ENCODE results near the gene HPX. TPM values are rescaled to one million over a fixed set of nuclear protein-coding genes. Genes with fewer than 3 reads are reported as not detected.

The HPX gene
- total RNA-seq = 1.4 TPM in 1 of 2 replicates, not detected in the other

GRCh38 chr11:6440906-6441358 is at the start of gene HPX:
Gene HPX (minus strand): TSS chr11:6440987. CDS start chr11:6440963, 24 bp downstream.

DNA sequence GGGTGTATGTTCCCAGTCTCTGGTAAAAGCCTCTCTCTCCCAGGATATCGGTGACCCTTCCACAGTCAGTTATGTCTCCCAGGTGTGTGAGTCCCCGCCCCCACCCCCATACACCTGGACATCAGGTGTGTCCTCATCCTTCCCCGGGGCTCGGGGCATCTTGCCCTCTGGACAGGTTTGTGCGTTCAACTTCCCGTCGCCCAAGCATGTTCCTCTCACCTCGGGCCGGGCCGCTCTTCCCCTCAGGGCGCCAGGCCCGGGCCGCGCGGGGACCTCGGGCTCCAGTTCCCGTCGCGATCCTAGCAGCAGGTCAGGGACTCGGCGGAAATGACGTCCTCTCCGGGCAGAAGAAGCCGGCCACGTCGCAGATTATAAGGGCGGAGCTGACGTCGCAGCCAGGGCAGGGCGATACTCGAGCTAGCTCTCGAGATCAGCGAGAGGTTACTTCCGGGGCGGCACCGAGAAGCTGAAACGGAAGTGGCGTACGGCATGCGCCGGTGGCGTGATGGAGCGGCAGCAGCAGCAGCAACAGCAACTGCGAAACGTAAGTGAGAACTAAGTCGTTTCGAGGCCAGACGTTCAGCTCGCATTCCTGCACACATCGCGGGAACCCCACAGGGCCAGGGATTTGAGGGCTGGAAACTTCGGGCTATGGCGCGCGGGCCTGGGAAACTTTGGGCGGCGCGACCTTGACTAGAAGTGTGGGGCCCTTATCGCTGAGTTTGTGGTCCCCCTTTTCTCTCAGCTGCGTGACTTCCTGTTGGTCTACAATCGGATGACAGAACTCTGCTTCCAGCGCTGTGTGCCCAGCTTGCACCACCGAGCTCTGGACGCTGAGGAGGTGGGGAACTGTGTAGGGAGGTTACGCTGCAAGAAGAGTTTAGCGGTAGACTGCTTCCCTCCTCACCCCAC is 40.5 kb upstream of the HPX start, which contains the start of the genes ARFIP2 and TIMM10B:
TSS of gene ARFIP2 (minus strand) at position 320 of the 912 bp plus-strand sequence. CDS start 910 bp downstream, outside the sequence.
TSS of gene TIMM10B (plus strand) at position 490 of the 912 bp plus-strand sequence. CDS start at position 506, 16 bp downstream.

GRCh38 chr11:6473451-6474412 is 32.9 kb upstream of the HPX start, which contains the start of gene TRIM3:
Gene TRIM3 (minus strand): TSS chr11:6473941. CDS start chr11:6465695, 8,246 bp downstream.

DNA sequence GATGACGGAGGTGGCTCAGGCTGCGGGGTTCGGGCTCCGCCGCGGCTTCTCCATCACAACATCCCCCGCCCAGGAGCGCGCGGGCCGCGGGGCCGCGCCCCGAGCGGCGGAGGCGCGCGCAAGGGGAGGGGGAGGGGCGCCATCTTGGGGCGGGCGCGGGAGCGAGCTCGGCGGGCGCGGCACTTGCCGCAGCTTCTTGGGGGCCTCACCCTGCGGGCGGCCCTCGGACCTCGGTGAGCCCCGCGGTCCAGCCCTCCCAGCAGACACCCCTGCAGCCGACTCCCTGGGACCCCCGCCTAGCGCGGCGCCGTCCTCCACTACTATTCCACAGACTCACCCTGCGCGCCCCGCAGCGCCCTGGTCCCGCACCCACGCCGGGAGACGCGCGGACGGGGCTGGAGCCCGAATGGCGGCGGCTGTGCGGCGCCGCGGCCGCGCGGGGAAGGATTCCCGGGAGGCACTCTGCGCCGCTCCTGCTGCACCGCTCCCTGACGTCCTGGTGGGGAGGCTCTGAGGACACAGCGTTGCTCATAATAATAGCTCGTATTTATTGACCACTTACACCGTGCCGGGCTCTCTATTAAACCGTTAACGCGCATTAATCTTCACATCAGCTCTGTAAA is 21.7 kb downstream of the HPX start, which contains the start of gene APBB1:
TSS of gene APBB1 (minus strand) at position 86 of the 623 bp plus-strand sequence. CDS start 7,747 bp downstream, outside the sequence.

DNA sequence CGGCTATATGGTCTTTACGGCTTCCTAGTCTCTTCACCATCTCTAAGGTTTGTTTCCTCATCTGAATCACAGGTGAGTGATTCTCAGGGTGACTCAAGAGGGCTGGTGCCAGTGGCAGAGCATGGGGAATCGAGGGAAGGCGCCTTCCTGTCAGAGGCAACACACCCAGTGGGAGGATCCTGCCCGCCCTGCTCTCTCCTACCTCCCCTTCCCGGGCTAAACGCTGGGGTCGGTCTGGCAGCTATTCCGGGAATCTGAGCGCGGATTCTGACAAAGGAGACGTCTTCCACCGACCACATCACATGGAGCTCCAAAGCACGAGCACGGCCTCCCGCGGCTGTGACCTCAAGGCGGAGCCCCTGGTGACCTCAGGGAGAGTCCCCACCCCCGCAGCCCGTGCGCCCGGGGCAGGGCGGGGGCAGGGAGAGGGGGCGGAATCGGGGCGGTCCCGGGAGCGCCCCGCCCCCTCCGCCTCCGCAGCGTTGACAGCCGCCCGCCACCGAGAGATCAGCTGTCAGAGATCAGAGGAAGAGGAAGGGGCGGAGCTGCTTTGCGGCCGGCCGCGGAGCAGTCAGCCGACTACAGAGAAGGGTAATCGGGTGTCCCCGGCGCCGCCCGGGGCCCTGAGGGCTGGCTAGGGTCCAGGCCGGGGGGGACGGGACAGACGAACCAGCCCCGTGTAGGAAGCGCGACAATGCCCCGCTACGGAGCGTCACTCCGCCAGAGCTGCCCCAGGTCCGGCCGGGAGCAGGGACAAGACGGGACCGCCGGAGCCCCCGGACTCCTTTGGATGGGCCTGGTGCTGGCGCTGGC is 50.7 kb downstream of the HPX start, which contains the start of gene SMPD1:
TSS of gene SMPD1 (plus strand) at position 570 of the 813 bp plus-strand sequence. CDS start at position 695, 125 bp downstream.

Other genes starting within 250 kb of the HPX start
- not detected in 2 replicates for gene OR52W1, start 241.8 kb downstream of the HPX start, total RNA-seq
- not detected in 2 replicates for gene C11orf42, start 235.4 kb downstream of the HPX start, total RNA-seq
- gene FHIP1B, start 206.4 kb downstream of the HPX start, total RNA-seq = 21.1 and 25.6 TPM in 2 replicates
- gene CNGA4, start 201.9 kb downstream of the HPX start, total RNA-seq = 0.16 TPM in 1 of 2 replicates, not detected in the other
- gene CCKBR, start 181.1 kb downstream of the HPX start, total RNA-seq = not detected in 2 replicates
- 114 and 694 TPM in 2 replicates for gene CAVIN3, start 120.5 kb downstream of the HPX start, total RNA-seq
- 59.0 and 71.1 TPM in 2 replicates for gene SMPD1, start 50.5 kb downstream of the HPX start, total RNA-seq
- gene APBB1, start 21.9 kb downstream of the HPX start, total RNA-seq = 41.0 and 41.1 TPM in 2 replicates
- gene TRIM3, start 33.0 kb upstream of the HPX start, total RNA-seq = 12.8 and 14.2 TPM in 2 replicates
- gene ARFIP2, start 40.3 kb upstream of the HPX start, total RNA-seq = 53.4 and 79.7 TPM in 2 replicates
- 26.2 and 47.2 TPM in 2 replicates for gene TIMM10B, start 40.5 kb upstream of the HPX start, total RNA-seq
- 1.3 and 6.2 TPM in 2 replicates for gene DNHD1, start 56.3 kb upstream of the HPX start, total RNA-seq
- 8.0 and 11.9 TPM in 2 replicates for gene RRP8, start 162.6 kb upstream of the HPX start, total RNA-seq
- 110 and 219 TPM in 2 replicates for gene ILK, start 162.8 kb upstream of the HPX start, total RNA-seq
- gene TAF10, start 171.2 kb upstream of the HPX start, total RNA-seq = 51.3 and 97.2 TPM in 2 replicates
- 33.9 and 86.9 TPM in 2 replicates for gene TPP1, start 178.4 kb upstream of the HPX start, total RNA-seq
- gene DCHS1, start 214.8 kb upstream of the HPX start, total RNA-seq = 18.1 and 20.1 TPM in 2 replicates
- 31.9 and 53.4 TPM in 2 replicates for gene MRPL17, start 242.4 kb upstream of the HPX start, total RNA-seq